Measurements from ENCODE around the gene CAMKMT. TPM values are rescaled to one million over a fixed set of nuclear protein-coding genes. Genes with fewer than 3 reads are reported as not detected.

CAMKMT gene
- total RNA-seq, 6 donors from 2014 or later, result 7.7 to 17.8 (median 12.2) TPM

DNA sequence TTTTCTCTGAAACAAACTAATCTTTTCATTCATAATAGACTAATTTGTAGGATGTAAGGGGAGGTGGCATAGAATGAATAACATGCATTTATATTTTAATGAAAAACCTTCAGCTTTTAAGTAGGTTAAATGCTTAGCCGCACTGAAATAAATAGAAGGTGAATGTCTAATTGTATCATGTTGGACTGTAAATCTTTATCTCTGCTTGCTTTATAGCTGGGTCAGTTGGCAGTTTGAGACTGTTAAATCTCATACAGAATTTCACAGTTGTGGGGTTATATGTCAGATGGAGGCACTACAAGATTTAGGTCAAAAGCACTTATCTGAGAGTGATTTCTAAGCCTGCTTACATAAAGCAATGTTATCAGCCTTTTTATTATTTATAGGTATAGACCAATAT lies 405.0 kb downstream of the CAMKMT start:
- Histone ChIP-seq H3K4me3 (no peak overlapping the region), H3K4me1 (no peaks in the 10 kb centered on the region), H3K9me3 (no peaks in the 10 kb centered on the region), H3K27me3 (no peaks in the 10 kb centered on the region), H3K27ac (no peak overlapping the region), H3K36me3 (no peaks in the 10 kb centered on the region)
- ATAC-seq (ENCODE audit: low FRiP score in 2 of 2), result no peak
- WGBS, 2 donors, result 90 to 95% methylated on average over 1 of the region's 1 CpG
- DNase-seq, result no peak
- TF ChIP-seq POLR2A (IDR thresholded peaks at IDR 0.05) (no peak), POLR2AphosphoS5 (IDR thresholded peaks at IDR 0.05) (no peak), EP300 (IDR thresholded peaks at IDR 0.05) (no peak)
- TF ChIP-seq, protein P1, sequence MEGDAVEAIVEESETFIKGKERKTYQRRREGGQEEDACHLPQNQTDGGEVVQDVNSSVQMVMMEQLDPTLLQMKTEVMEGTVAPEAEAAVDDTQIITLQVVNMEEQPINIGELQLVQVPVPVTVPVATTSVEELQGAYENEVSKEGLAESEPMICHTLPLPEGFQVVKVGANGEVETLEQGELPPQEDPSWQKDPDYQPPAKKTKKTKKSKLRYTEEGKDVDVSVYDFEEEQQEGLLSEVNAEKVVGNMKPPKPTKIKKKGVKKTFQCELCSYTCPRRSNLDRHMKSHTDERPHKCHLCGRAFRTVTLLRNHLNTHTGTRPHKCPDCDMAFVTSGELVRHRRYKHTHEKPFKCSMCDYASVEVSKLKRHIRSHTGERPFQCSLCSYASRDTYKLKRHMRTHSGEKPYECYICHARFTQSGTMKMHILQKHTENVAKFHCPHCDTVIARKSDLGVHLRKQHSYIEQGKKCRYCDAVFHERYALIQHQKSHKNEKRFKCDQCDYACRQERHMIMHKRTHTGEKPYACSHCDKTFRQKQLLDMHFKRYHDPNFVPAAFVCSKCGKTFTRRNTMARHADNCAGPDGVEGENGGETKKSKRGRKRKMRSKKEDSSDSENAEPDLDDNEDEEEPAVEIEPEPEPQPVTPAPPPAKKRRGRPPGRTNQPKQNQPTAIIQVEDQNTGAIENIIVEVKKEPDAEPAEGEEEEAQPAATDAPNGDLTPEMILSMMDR (IDR thresholded peaks at IDR 0.05), result no peak

DNA sequence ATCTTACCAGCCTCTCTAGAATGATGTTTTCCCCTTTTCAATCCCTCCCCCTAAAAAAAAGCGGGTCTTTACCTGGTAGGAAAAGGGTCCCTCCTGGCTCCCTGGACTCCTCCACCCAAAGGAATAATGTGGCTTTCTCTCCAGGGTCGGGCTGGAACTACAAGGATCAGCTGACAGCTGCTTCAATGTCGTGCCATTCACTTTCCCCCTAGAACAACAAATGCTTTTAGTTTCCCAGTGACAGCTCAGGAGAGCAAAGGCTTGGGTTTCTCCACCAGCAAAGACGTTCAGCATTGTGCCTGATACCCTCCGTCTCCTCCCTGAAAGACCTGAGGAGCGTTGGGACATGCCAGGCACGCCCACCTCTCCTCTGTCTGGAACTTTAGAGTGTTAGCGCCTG lies 405.9 kb downstream of the CAMKMT start:
- no peak overlapping the region for H3K4me3 ChIP-seq
- 89 to 90% methylated on average over 8 of the region's 8 CpGs for WGBS, 2 donors
- no peak overlapping the region for H3K27ac ChIP-seq
- H3K27me3 ChIP-seq, result no peaks in the 10 kb centered on the region
- TF ChIP-seq, protein P1 (IDR thresholded peaks at IDR 0.05), result no peak
- TF ChIP-seq POLR2A (IDR thresholded peaks at IDR 0.05), result no peak
- TF ChIP-seq POLR2AphosphoS5 (IDR thresholded peaks at IDR 0.05), result no peak
- no peak for TF ChIP-seq EP300 (IDR thresholded peaks at IDR 0.05)
- DNase-seq, result no peak
- no peaks in the 10 kb centered on the region for H3K9me3 ChIP-seq
- no peaks in the 10 kb centered on the region for H3K36me3 ChIP-seq
- no peak for ATAC-seq (ENCODE audit: low FRiP score in 2 of 2)
- no peaks in the 10 kb centered on the region for H3K4me1 ChIP-seq

DNA sequence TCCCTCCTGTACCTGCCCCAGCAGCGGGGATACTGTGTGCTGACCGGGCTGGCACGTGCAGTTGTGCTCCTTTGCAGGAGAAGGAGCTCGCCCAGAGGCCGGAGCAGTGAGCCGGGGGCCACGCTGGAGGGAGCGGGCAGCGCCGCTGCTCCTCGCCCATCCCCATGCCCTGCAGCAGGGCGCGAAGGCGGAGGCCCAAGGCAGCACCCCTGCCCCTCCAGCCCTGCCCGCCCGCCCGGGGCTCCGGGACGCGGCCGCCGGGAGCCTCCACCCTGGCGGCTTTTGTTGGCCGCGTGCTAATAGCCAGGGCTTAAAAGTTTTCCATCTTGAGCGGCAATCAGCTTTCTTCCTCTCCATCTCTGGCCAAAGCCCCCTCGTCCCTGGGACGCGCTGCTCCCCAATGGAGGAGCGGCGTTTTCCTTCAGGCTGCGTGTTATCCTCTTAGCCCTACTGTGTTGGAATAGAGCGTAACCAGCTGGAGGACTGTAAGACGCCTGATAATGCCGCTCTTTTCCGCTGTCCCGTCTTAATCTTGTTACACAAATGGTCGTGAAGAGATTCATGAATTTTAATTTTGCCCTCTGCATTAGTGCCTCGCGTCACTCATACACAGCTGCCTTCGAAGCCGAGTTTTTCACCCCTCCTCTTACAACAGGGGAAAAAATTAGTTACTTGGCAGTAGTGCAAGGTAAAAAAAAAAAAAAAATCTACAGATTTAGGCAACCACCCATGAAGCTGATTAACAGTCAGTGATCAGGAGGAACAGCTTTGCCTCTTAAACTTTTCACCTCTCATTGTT lies 406.9 kb downstream of the CAMKMT start:
- TF ChIP-seq POLR2AphosphoS5 (IDR thresholded peaks at IDR 0.05) (no peak), EP300 (IDR thresholded peaks at IDR 0.05) (no peak), POLR2A (IDR thresholded peaks at IDR 0.05) (no peak)
- TF ChIP-seq, protein P1 (IDR thresholded peaks at IDR 0.05), result no peak

DNA sequence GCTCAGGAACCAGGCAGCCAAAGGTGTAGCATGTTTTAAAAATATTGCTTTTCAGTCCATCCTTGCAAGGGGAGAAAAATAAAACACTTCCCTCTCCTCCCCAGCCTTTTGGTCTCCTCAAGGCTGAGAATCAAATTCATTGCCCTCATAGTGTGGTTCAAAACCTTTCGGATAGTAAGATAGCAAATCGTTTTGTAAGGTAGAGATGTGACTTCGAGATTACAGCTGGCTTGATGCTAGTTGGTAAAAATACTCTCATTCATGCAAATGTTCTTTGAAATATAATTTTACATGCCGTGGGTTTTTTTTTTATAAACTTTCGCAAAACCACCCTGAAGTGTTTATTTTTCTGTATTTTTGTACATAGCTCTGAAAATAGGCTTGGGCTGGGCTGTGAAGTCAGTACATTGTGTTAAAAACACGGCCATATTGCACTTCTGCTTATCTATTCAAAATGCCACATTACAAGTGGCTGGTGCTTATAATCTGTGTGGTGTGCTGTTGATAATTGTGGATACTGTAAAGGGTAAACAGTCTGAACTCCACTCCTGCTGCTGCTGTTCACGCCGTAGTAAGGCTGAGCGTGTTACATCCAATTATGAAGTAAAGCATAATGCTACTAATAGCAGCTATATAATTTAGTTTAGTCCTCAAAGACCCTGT lies 407.7 kb downstream of the CAMKMT start:
- TF ChIP-seq EP300 (IDR thresholded peaks at IDR 0.05), result no peak
- TF ChIP-seq POLR2AphosphoS5 (IDR thresholded peaks at IDR 0.05), result no peak
- TF ChIP-seq, protein P1 (IDR thresholded peaks at IDR 0.05), result no peak
- TF ChIP-seq POLR2A (IDR thresholded peaks at IDR 0.05), result no peak
- Histone ChIP-seq H3K4me1 (no peaks in the 10 kb centered on the region), H3K27me3 (no peaks in the 10 kb centered on the region), H3K36me3 (no peaks in the 10 kb centered on the region), H3K9me3 (no peaks in the 10 kb centered on the region), H3K27ac (no peak overlapping the region), H3K4me3 (no peak overlapping the region)
- no peak for DNase-seq
- no peak for ATAC-seq (ENCODE audit: low FRiP score in 2 of 2)
- 83% methylated on average over 9 of the region's 9 CpGs for WGBS, 2 donors

More for the DNA sequence above, 406.9 kb downstream of the CAMKMT start:
- 42 to 54% methylated on average over 17 to 36 of the region's 42 CpGs for WGBS, 2 donors
- Histone ChIP-seq H3K27me3 (no peaks in the 10 kb centered on the region), H3K9me3 (no peaks in the 10 kb centered on the region), H3K4me3 (no peak overlapping the region), H3K4me1 (no peaks in the 10 kb centered on the region), H3K36me3 (no peaks in the 10 kb centered on the region), H3K27ac (no peak overlapping the region)
- peak in 1 of 2 donors; percentile 23 for ATAC-seq (ENCODE audit: low FRiP score in 2 of 2)
- peak in 1 of 2 donors; percentile 79 for DNase-seq
